Neural cell (in vitro differentiated cells): ENCODE measurements around the gene LRRC38. TPM values are rescaled to one million over a fixed set of nuclear protein-coding genes. Genes with fewer than 3 reads are reported as not detected.

Experiments used
- H2AFZ ChIP-seq: fragments of 200-600, 300-800 bp; sonication (generic), shearing (Covaris generic); 2 replicates; pipeline ENCODE4 v1.6.0; 2014; ENCODE audit warnings: low read depth, mild to moderate bottlenecking, antibody characterized with exemption, low read length, moderate library complexity
- H3F3A ChIP-seq: fragments of 200-600 bp; shearing (Covaris generic); 2 replicates; pipeline ENCODE4 v1.6.1; 2016; ENCODE audit warnings: mild to moderate bottlenecking, moderate library complexity, mixed read lengths, antibody characterized with exemption, low read length; ENCODE audit not compliant: insufficient read depth, poor library complexity, severe bottlenecking
- H3K27ac ChIP-seq: fragments of 200-600, 300-800 bp; sonication (generic), shearing (Covaris generic); 2 replicates; pipeline ENCODE4 v1.5.1; 2014; ENCODE audit warnings: mild to moderate bottlenecking, low read length, moderate library complexity
- H3K27me3 ChIP-seq: fragments of 300-800, 200-600 bp; sonication (generic), shearing (Covaris generic); 2 replicates; pipeline ENCODE4 v1.6.0; 2014; ENCODE audit warnings: mild to moderate bottlenecking, low read depth, low read length, moderate library complexity; ENCODE audit not compliant: insufficient read depth
- H3K36me3 ChIP-seq: fragments of 300-800, 200-600 bp; sonication (generic), shearing (Covaris generic); 2 replicates; pipeline ENCODE4 v1.5.1; 2014; ENCODE audit warnings: mild to moderate bottlenecking, antibody characterized with exemption, low read length, moderate library complexity; ENCODE audit not compliant: insufficient read depth
- H3K4me2 ChIP-seq: fragments of 300-800, 200-600 bp; sonication (generic), shearing (Covaris generic); 2 replicates; pipeline ENCODE4 v1.6.0; 2014; ENCODE audit warnings: mild to moderate bottlenecking, low read length
- H3K4me3 ChIP-seq: fragments of 300-800, 200-600 bp; sonication (generic), shearing (Covaris generic); 2 replicates; pipeline ENCODE4 v1.5.1; 2014; ENCODE audit warnings: mild to moderate bottlenecking, low read length, moderate library complexity
- H3K79me2 ChIP-seq: fragments of 200-600 bp; shearing (Covaris generic); replicated peaks from 2 replicates; pipeline ENCODE4 v1.6.0; 2014; ENCODE audit warnings: mild to moderate bottlenecking, low read length, moderate library complexity; ENCODE audit not compliant: insufficient read depth
- H3K9ac ChIP-seq: fragments of 300-800, 200-600 bp; sonication (generic), shearing (Covaris generic); 2 replicates; pipeline ENCODE4 v1.6.1; 2016; ENCODE audit warnings: mild to moderate bottlenecking, low read length, mixed read lengths
- H3K9me2 ChIP-seq: fragments of 200-600 bp; shearing (Covaris generic); 2 replicates; pipeline ENCODE4 v1.6.1; 2016; ENCODE audit warnings: mild to moderate bottlenecking, low read length, mixed read lengths; ENCODE audit not compliant: insufficient read depth
- H3K9me3 ChIP-seq: fragments of 200-600, 300-800 bp; sonication (generic), shearing (Covaris generic); 2 replicates; pipeline ENCODE4 v1.6.1; 2016; ENCODE audit warnings: mild to moderate bottlenecking, mixed run types, low read length, moderate library complexity, mixed read lengths
- H4K20me1 ChIP-seq: fragments of 200-600 bp; shearing (Covaris generic); 2 replicates; pipeline ENCODE4 v1.6.1; 2016; ENCODE audit warnings: mild to moderate bottlenecking, mixed run types; ENCODE audit not compliant: insufficient read depth
- EP300 ChIP-seq: fragments of 450-650 bp; conservative IDR thresholded peaks from 2 replicates; pipeline ENCODE4 v1.6.1; 2014; ENCODE audit warnings: antibody characterized with exemption, mild to moderate bottlenecking, moderate library complexity; ENCODE audit not compliant: poor library complexity, severe bottlenecking
- EZH2 ChIP-seq: fragments of 200-600, 300-800 bp; shearing (Covaris generic), sonication (generic); IDR thresholded peaks from 2 replicates; pipeline ENCODE4 v1.6.1; 2014; ENCODE audit warnings: antibody characterized with exemption, low read length, borderline replicate concordance, mild to moderate bottlenecking; ENCODE audit not compliant: insufficient read depth, poor library complexity, severe bottlenecking
- MXI1 ChIP-seq: fragments of 450-650 bp; conservative IDR thresholded peaks from 2 replicates; pipeline ENCODE4 v1.6.1; 2014; ENCODE audit warnings: antibody characterized with exemption, mild to moderate bottlenecking; ENCODE audit not compliant: poor library complexity, severe bottlenecking
- POLR2AphosphoS5 ChIP-seq: IDR thresholded peaks from 2 replicates; pipeline ENCODE4 v1.6.1; 2012
- RAD21 ChIP-seq: fragments of 450-650 bp; conservative IDR thresholded peaks from 2 replicates; pipeline ENCODE4 v1.6.1; 2014; ENCODE audit warnings: antibody characterized with exemption, mild to moderate bottlenecking, moderate library complexity
- SMC3 ChIP-seq: fragments of 450-650 bp; conservative IDR thresholded peaks from 2 replicates; pipeline ENCODE4 v1.6.1; 2014; ENCODE audit warnings: antibody characterized with exemption, mild to moderate bottlenecking, moderate library complexity; ENCODE audit not compliant: poor library complexity
- TAF1 ChIP-seq: IDR thresholded peaks from 2 replicates; pipeline ENCODE4 v1.6.1; 2012; ENCODE audit warnings: low read depth
- polyA plus RNA-seq: library from polyadenylated mRNA; depleted of rRNA; stranded (reverse); fragments of >200 nt; gene quantifications from 2 replicates; pipeline ENCODE4 v1.2.3, GENCODE V29; 2014
- TF ChIP-seq, protein P1 (sequence below): fragments of 450-650 bp; IDR thresholded peaks from 2 replicates; pipeline ENCODE4 v1.5.1; 2014; ENCODE audit warnings: antibody characterized with exemption, mild to moderate bottlenecking, moderate library complexity; ENCODE audit not compliant: poor library complexity, severe bottlenecking
- TF ChIP-seq, protein P2 (sequence below): IDR thresholded peaks from 2 replicates; pipeline ENCODE4 v1.6.1; 2012; ENCODE audit warnings: borderline replicate concordance

LRRC38 gene
- polyA plus RNA-seq, 1 donor from 2014 or later: not detected

DNA sequence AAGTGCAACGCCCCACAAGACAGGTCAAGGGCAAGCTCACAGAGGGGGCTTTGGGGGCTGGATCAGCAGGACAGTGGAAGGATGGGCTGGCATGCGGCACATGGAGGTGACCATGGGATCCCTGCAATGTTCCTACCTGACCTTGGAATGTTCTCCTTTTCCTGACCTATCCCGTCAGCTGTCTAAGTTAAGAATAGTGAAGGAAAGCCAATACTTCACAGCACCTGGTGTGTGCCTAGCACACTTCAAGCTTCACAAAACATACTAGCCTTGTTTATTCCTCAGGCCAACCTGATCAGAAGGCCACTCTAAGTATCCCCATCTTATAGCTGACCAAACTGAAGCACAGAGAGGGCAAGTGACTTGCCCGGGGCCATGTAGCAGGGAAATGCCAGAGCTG, 31.2 kb downstream of the LRRC38 start:
- Histone ChIP-seq H3K9me3 (no peaks in the 10 kb centered on the region), H3K36me3 (no peaks in the 10 kb centered on the region), H3K27ac (no peak overlapping the region), H3K4me2 (no peak overlapping the region), H3K9ac (no peak overlapping the region), H3K27me3 (no peaks in the 10 kb centered on the region), H3K79me2 (no peaks in the 10 kb centered on the region), H3K9me2 (no peaks in the 10 kb centered on the region), H3K4me3 (no peak overlapping the region), H2AFZ (no peak overlapping the region), H4K20me1 (no peaks in the 10 kb centered on the region), H3F3A (no peaks in the 10 kb centered on the region)
- no peak for TF ChIP-seq SMC3
- no peak for TF ChIP-seq POLR2AphosphoS5
- TF ChIP-seq EP300: no peak
- TF ChIP-seq EZH2: no peak
- TF ChIP-seq MXI1: no peak
- TF ChIP-seq TAF1: no peak
- TF ChIP-seq, protein P1, sequence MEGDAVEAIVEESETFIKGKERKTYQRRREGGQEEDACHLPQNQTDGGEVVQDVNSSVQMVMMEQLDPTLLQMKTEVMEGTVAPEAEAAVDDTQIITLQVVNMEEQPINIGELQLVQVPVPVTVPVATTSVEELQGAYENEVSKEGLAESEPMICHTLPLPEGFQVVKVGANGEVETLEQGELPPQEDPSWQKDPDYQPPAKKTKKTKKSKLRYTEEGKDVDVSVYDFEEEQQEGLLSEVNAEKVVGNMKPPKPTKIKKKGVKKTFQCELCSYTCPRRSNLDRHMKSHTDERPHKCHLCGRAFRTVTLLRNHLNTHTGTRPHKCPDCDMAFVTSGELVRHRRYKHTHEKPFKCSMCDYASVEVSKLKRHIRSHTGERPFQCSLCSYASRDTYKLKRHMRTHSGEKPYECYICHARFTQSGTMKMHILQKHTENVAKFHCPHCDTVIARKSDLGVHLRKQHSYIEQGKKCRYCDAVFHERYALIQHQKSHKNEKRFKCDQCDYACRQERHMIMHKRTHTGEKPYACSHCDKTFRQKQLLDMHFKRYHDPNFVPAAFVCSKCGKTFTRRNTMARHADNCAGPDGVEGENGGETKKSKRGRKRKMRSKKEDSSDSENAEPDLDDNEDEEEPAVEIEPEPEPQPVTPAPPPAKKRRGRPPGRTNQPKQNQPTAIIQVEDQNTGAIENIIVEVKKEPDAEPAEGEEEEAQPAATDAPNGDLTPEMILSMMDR: no peak
- TF ChIP-seq, protein P2, sequence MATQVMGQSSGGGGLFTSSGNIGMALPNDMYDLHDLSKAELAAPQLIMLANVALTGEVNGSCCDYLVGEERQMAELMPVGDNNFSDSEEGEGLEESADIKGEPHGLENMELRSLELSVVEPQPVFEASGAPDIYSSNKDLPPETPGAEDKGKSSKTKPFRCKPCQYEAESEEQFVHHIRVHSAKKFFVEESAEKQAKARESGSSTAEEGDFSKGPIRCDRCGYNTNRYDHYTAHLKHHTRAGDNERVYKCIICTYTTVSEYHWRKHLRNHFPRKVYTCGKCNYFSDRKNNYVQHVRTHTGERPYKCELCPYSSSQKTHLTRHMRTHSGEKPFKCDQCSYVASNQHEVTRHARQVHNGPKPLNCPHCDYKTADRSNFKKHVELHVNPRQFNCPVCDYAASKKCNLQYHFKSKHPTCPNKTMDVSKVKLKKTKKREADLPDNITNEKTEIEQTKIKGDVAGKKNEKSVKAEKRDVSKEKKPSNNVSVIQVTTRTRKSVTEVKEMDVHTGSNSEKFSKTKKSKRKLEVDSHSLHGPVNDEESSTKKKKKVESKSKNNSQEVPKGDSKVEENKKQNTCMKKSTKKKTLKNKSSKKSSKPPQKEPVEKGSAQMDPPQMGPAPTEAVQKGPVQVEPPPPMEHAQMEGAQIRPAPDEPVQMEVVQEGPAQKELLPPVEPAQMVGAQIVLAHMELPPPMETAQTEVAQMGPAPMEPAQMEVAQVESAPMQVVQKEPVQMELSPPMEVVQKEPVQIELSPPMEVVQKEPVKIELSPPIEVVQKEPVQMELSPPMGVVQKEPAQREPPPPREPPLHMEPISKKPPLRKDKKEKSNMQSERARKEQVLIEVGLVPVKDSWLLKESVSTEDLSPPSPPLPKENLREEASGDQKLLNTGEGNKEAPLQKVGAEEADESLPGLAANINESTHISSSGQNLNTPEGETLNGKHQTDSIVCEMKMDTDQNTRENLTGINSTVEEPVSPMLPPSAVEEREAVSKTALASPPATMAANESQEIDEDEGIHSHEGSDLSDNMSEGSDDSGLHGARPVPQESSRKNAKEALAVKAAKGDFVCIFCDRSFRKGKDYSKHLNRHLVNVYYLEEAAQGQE: no peak
- no peak for TF ChIP-seq RAD21

GRCh38 chr1:13479171-13479856, 34.5 kb downstream of the LRRC38 start:
- Histone ChIP-seq H3K36me3 (no peaks in the 10 kb centered on the region), H3K9ac (no peak overlapping the region), H3K27ac (no peak overlapping the region), H3K4me3 (no peak overlapping the region), H3K9me3 (no peaks in the 10 kb centered on the region), H3F3A (no peaks in the 10 kb centered on the region), H3K9me2 (no peaks in the 10 kb centered on the region), H3K79me2 (no peaks in the 10 kb centered on the region), H4K20me1 (no peaks in the 10 kb centered on the region), H3K27me3 (no peaks in the 10 kb centered on the region), H3K4me2 (no peak overlapping the region), H2AFZ (no peak overlapping the region)
- no peak for TF ChIP-seq TAF1
- TF ChIP-seq, protein P2: no peak
- no peak for TF ChIP-seq EP300
- TF ChIP-seq RAD21: no peak
- no peak for TF ChIP-seq EZH2
- TF ChIP-seq SMC3: no peak
